Mammary epithelial cell (primary cell): ENCODE data around the gene ZNF627.

Source experiments
- CTCF ChIP-seq, 2 donors: IDR thresholded peaks in 1 of 2; conservative IDR thresholded peaks in 1 of 2; 2 replicates each; pipeline ENCODE4 v1.5.1; 2011 to 2012; ENCODE audit warnings: inconsistent platforms in 2 of 2, low read length in 2 of 2, mild to moderate bottlenecking in 2 of 2, control low read depth in 1 of 2, low read depth in 1 of 2; ENCODE audit not compliant: insufficient read depth in 1 of 2; ENCODE audit errors: extremely low read depth in 1 of 2
- EZH2 ChIP-seq: IDR thresholded peaks from 2 replicates; pipeline ENCODE4 v1.6.1; 2012; ENCODE audit warnings: low read length, inconsistent platforms, borderline replicate concordance

DNA sequence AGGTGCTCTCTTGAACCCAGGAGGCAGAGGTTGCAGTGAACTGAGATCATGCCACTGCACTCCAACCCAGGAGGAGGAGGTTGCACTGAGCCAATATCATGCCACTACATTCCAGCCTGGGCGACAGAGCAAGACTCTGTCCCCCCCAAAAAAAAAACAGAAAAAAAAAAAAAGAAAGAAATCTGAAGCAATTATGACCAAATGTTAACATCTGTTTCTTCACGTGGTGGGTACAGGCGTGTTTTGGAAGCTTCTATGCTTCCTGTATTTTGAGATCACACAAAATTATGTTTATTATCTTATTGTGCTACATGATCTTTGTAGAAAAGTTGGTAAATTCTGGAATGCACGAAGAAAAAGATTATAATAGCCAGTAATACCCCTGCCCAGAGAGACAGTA lies 17.2 kb upstream of the ZNF627 start:
- TF ChIP-seq EZH2 (no peak), CTCF (conservative IDR thresholded peaks at IDR 0.05 in 1 of 2, IDR thresholded peaks at IDR 0.05 in 1 of 2; ENCODE audit: extremely low read depth in 1 of 2, insufficient read depth in 1 of 2, low read depth in 1 of 2, low read length in 2 of 2) (no peak)
